Osteoblast (primary cell): ENCODE results near the gene PANK3. TPM values are rescaled to one million over a fixed set of nuclear protein-coding genes. Genes with fewer than 3 reads are reported as not detected.
"Not testable (repeated sequence)": the region's sequence is repeated elsewhere in the genome, so short reads cannot be mapped to it uniquely, and the experiment has no call there.

ENCODE experiments used
- DNase-seq: peaks from one replicate; pipeline ENCODE4 v3.0.0; 2011; ENCODE audit warnings: low spot score, mixed read lengths; ENCODE audit not compliant: insufficient read length; ENCODE audit errors: missing footprints
- H2AFZ ChIP-seq: 2 replicates; pipeline ENCODE4 v1.6.0; 2011; ENCODE audit warnings: mild to moderate bottlenecking, low read length
- H3K27ac ChIP-seq: 2 replicates; pipeline ENCODE4 v1.5.1; 2011; ENCODE audit warnings: mild to moderate bottlenecking, low read depth, low read length, moderate library complexity
- H3K27me3 ChIP-seq: 2 replicates; pipeline ENCODE4 v1.6.0; 2012; ENCODE audit warnings: mild to moderate bottlenecking, control low read depth, inconsistent platforms, low read length, moderate library complexity; ENCODE audit not compliant: insufficient read depth
- H3K36me3 ChIP-seq: 2 replicates; pipeline ENCODE4 v1.5.1; 2011; ENCODE audit warnings: mild to moderate bottlenecking, low read length, control low read depth, moderate library complexity; ENCODE audit not compliant: insufficient read depth
- H3K4me1 ChIP-seq: 2 replicates; pipeline ENCODE4 v1.5.1; 2011; ENCODE audit warnings: mild to moderate bottlenecking, low read length, control low read depth, moderate library complexity; ENCODE audit not compliant: insufficient read depth
- H3K4me2 ChIP-seq: 2 replicates; pipeline ENCODE4 v1.6.0; 2011; ENCODE audit warnings: mild to moderate bottlenecking, low read length; ENCODE audit not compliant: insufficient read depth
- H3K4me3 ChIP-seq: fragments of 200-600 bp; sonication (generic); 3 replicates; pipeline ENCODE4 v1.5.1; 2012; ENCODE audit warnings: mild to moderate bottlenecking, low read length, inconsistent platforms; ENCODE audit not compliant: insufficient read depth
- H3K79me2 ChIP-seq: 2 replicates; pipeline ENCODE4 v1.6.0; 2012; ENCODE audit warnings: mild to moderate bottlenecking, low read length, control low read depth, inconsistent platforms; ENCODE audit not compliant: insufficient read depth
- H3K9me3 ChIP-seq: 2 replicates; pipeline ENCODE4 v1.5.1; 2011; ENCODE audit warnings: low read depth, low read length, control low read depth
- H4K20me1 ChIP-seq: 2 replicates; pipeline ENCODE4 v1.6.0; 2012; ENCODE audit warnings: mild to moderate bottlenecking, low read length, control low read depth; ENCODE audit not compliant: insufficient read depth
- total RNA-seq: library from RNA; depleted of rRNA; stranded (reverse); fragments of >200 nt; gene quantifications from 2 replicates; pipeline ENCODE4 v1.2.3, GENCODE V29; 2012
- TF ChIP-seq, protein P1 (sequence below): IDR thresholded peaks from 2 replicates; pipeline ENCODE4 v1.5.1; 2011; ENCODE audit warnings: mild to moderate bottlenecking, low read depth, low read length, moderate library complexity; ENCODE audit errors: extremely low read depth

Gene PANK3
- total RNA-seq, 1 donor: 57.5 TPM

DNA sequence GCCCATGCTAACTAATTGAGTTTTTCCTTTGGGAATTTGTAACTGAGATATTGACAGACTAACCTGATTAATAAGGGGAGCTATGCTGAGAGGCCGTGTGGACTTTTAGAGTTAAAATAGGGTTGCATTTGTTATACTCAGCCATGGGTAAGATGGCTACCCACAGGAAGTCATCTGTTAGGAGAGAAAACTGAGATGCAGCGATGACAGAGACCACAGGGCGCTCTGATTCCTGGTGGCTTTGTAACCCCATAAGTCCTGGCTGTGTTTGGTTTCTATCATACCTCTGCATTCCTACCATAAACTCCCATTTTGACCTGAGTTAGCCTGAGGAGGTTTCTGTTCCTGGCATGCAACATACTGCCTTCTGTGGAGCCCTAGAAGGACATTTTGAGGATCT lies 19.5 kb upstream of the PANK3 start:
- Histone ChIP-seq H3K27me3 (no peaks in the 10 kb centered on the region), H3K36me3 (no peaks in the 10 kb centered on the region), H3K4me3 (no peak overlapping the region), H3K4me2 (no peak overlapping the region), H2AFZ (no peak overlapping the region), H3K27ac (no peak overlapping the region), H3K9me3 (no peaks in the 10 kb centered on the region), H4K20me1 (no peaks in the 10 kb centered on the region), H3K4me1 (peaks cover 8% of the 10 kb centered on the region), H3K79me2 (no peaks in the 10 kb centered on the region)
- no peak for DNase-seq
- TF ChIP-seq, protein P1, sequence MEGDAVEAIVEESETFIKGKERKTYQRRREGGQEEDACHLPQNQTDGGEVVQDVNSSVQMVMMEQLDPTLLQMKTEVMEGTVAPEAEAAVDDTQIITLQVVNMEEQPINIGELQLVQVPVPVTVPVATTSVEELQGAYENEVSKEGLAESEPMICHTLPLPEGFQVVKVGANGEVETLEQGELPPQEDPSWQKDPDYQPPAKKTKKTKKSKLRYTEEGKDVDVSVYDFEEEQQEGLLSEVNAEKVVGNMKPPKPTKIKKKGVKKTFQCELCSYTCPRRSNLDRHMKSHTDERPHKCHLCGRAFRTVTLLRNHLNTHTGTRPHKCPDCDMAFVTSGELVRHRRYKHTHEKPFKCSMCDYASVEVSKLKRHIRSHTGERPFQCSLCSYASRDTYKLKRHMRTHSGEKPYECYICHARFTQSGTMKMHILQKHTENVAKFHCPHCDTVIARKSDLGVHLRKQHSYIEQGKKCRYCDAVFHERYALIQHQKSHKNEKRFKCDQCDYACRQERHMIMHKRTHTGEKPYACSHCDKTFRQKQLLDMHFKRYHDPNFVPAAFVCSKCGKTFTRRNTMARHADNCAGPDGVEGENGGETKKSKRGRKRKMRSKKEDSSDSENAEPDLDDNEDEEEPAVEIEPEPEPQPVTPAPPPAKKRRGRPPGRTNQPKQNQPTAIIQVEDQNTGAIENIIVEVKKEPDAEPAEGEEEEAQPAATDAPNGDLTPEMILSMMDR: no peak

- Histone ChIP-seq H3K9me3 (no peaks in the 10 kb centered on the region), H3K27ac (no peak overlapping the region), H4K20me1 (no peaks in the 10 kb centered on the region), H3K4me2 (no peak overlapping the region), H3K36me3 (no peaks in the 10 kb centered on the region), H3K79me2 (no peaks in the 10 kb centered on the region), H2AFZ (no peak overlapping the region), H3K4me1 (no peaks in the 10 kb centered on the region), H3K27me3 (no peaks in the 10 kb centered on the region), H3K4me3 (no peak overlapping the region)
- TF ChIP-seq, protein P1: no peak
- no peak for DNase-seq
These were observed 17.8 kb upstream of the PANK3 start for GRCh38 chr5:168596927-168597326.

- H3K9me3 ChIP-seq, H3K79me2 ChIP-seq, H3K4me1 ChIP-seq, H3K4me3 ChIP-seq, H3K27me3 ChIP-seq, H2AFZ ChIP-seq, DNase-seq, H4K20me1 ChIP-seq, H3K36me3 ChIP-seq, H3K4me2 ChIP-seq, H3K27ac ChIP-seq: not testable (repeated sequence)
These were observed 17.0 kb upstream of the PANK3 start for GRCh38 chr5:168596122-168596521.

GRCh38 chr5:168592014-168592368 lies 12.8 kb upstream of the PANK3 start:
- Histone ChIP-seq H2AFZ (no peak overlapping the region), H3K4me2 (no peak overlapping the region), H3K4me1 (no peaks in the 10 kb centered on the region), H3K27me3 (peaks cover 8% of the 10 kb centered on the region), H3K79me2 (no peaks in the 10 kb centered on the region), H3K9me3 (no peaks in the 10 kb centered on the region), H3K36me3 (no peaks in the 10 kb centered on the region), H3K4me3 (no peak overlapping the region), H4K20me1 (no peaks in the 10 kb centered on the region), H3K27ac (no peak overlapping the region)
- TF ChIP-seq, protein P1: no peak
- DNase-seq: no peak
